ENCODE results near the gene LUC7L3. TPM values are rescaled to one million over a fixed set of nuclear protein-coding genes. Genes with fewer than 3 reads are reported as not detected.

LUC7L3 gene
- polyA plus RNA-seq, 3 donors: 14.6 to 49.8 (median 17.1) TPM

DNA sequence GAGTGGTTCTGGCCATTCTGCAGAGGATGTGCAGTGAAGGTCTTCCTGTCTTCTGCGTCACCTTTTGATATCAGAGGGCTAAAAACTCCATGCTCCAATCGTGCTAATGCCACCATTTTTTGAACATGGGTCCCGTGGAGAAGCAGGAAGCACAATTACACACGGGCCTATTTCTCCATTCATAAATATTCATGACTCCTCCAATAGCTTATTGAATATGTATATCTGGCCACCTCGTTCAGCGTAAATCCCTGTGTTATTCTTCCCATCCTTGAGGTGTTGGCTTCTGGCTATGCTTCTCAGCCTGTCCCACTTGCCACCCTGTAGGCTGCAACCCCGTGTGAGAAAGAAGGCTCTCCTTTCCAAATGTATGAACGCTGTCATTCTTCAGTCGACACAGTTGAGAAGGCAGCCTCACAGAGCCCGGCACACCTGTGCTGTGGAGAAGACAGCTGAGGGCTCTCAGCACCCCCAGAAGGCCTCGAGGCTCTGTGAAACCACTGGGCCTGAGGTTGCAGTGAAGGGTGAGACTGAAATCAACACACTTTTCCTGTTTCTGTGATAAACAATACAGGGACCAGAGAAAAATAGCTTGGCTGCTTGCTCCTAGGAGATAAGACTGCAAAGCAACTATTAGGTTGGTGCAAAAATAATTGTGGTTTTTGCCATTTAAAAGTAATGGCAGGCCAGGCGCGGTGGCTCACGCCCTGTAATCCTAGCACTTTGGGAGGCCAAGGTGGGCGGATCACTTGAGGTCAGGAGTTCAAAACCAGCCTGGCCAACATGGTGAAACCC lies 52.8 kb downstream of the LUC7L3 start:
- no peak overlapping the region for H3K4me2 ChIP-seq (replicated peaks; ENCODE audit: extremely low read depth, low read length, poor library complexity, severe bottlenecking)
- H3K27me3 Mint-ChIP-seq (ENCODE audit: low read depth in 3 of 3): peaks cover 0 to 5% (median 2%) of the 10 kb centered on the region in 3 donors
- TF ChIP-seq, protein P1, sequence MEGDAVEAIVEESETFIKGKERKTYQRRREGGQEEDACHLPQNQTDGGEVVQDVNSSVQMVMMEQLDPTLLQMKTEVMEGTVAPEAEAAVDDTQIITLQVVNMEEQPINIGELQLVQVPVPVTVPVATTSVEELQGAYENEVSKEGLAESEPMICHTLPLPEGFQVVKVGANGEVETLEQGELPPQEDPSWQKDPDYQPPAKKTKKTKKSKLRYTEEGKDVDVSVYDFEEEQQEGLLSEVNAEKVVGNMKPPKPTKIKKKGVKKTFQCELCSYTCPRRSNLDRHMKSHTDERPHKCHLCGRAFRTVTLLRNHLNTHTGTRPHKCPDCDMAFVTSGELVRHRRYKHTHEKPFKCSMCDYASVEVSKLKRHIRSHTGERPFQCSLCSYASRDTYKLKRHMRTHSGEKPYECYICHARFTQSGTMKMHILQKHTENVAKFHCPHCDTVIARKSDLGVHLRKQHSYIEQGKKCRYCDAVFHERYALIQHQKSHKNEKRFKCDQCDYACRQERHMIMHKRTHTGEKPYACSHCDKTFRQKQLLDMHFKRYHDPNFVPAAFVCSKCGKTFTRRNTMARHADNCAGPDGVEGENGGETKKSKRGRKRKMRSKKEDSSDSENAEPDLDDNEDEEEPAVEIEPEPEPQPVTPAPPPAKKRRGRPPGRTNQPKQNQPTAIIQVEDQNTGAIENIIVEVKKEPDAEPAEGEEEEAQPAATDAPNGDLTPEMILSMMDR (IDR thresholded peaks at IDR 0.05): no peak

DNA sequence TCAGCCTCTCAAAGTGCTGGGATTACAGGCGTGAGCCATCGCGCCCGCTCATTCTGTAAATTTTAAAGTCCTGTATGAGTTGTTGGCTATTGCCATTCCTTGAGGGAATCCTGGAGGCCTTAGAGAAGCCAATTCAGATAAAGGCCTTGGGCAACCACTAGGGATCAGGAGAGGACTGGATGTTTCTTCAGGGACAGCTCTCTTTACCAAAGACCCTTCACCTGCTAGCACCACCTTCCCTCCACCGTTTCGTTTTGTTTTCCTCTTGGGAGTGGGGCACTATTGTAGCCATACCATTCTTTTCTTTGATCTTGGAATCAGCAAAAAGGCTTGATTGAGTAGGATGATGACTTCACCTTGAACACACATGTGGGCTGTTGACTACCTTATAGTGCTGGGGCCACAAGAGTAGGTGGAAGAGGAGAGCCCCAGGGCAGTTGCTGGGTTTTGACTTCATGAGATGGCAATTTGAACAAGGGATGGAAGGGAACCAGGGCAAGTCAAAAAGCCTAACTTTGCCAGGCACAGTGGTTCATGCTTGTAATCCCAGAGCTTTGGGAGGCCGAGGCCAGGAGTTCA lies 54.9 kb downstream of the LUC7L3 start:
- WGBS (ENCODE audit: insufficient coverage): 89% methylated on average over 1 of the region's 7 CpGs
- Mint-ChIP-seq H3K4me1 (no peaks in the 10 kb centered on the region), H3K36me3 (no peaks in the 10 kb centered on the region), H3K27me3 (ENCODE audit: low read depth in 3 of 3) (peaks cover 0 to 2% (median 2%) of the 10 kb centered on the region in 3 donors), H3K4me3 (no peak overlapping the region), H3K27ac (peak overlapping the region in 1 of 7 donors; percentile 21), H3K9me3 (no peaks in the 10 kb centered on the region)
- TF ChIP-seq, protein P1 (IDR thresholded peaks at IDR 0.05): no peak
- Histone ChIP-seq H3K27me3 (ENCODE audit: control insufficient read depth in 2 of 2, insufficient read depth in 2 of 2, low read length in 2 of 2) (no peaks in the 10 kb centered on the region), H3K27ac (ENCODE audit: low read depth in 1 of 2, low read length in 2 of 2) (no peak overlapping the region), H3K79me2 (ENCODE audit: insufficient read depth, low read length) (no peaks in the 10 kb centered on the region), H2AFZ (ENCODE audit: insufficient read depth, low read depth, low read length, poor library complexity, severe bottlenecking) (no peak overlapping the region), H3K4me2 (replicated peaks; ENCODE audit: extremely low read depth, low read length, poor library complexity, severe bottlenecking) (no peak overlapping the region), H3K4me3 (replicated peaks in 1 of 3; ENCODE audit: low read depth in 2 of 3, low read length in 3 of 3) (no peak overlapping the region), H3K9me3 (replicated peaks in 1 of 2; ENCODE audit: control insufficient read depth in 1 of 2, insufficient read depth in 1 of 2, low read length in 2 of 2) (no peaks in the 10 kb centered on the region), H3K36me3 (replicated peaks in 1 of 2; ENCODE audit: control insufficient read depth in 1 of 2, insufficient read depth in 2 of 2, low read length in 2 of 2) (no peaks in the 10 kb centered on the region), H3K4me1 (ENCODE audit: control insufficient read depth in 1 of 2, insufficient read depth in 2 of 2, low read length in 2 of 2) (no peaks in the 10 kb centered on the region), H4K20me1 (ENCODE audit: insufficient read depth, low read length) (no peaks in the 10 kb centered on the region), H3K9ac (ENCODE audit: insufficient read depth, low read length, poor library complexity, severe bottlenecking) (no peak overlapping the region)
- no peak for DNase-seq
- intact Hi-C loops (cut with micrococcal nuclease): no loop called here

More for the DNA sequence above, 52.8 kb downstream of the LUC7L3 start:
- no peaks in the 10 kb centered on the region for H4K20me1 ChIP-seq (ENCODE audit: insufficient read depth, low read length)
- H3K79me2 ChIP-seq (ENCODE audit: insufficient read depth, low read length): no peaks in the 10 kb centered on the region
- H2AFZ ChIP-seq (ENCODE audit: insufficient read depth, low read depth, low read length, poor library complexity, severe bottlenecking): no peak overlapping the region
- no peaks in the 10 kb centered on the region for H3K4me1 Mint-ChIP-seq
- DNase-seq: no peak
- H3K36me3 Mint-ChIP-seq: no peaks in the 10 kb centered on the region
- no peaks in the 10 kb centered on the region for H3K9me3 Mint-ChIP-seq
- H3K4me3 ChIP-seq (replicated peaks in 1 of 3; ENCODE audit: low read depth in 2 of 3, low read length in 3 of 3): no peak overlapping the region
- H3K9me3 ChIP-seq (replicated peaks in 1 of 2; ENCODE audit: control insufficient read depth in 1 of 2, insufficient read depth in 1 of 2, low read length in 2 of 2): no peaks in the 10 kb centered on the region
- no peak overlapping the region for H3K27ac ChIP-seq (ENCODE audit: low read depth in 1 of 2, low read length in 2 of 2)
- intact Hi-C loops (cut with micrococcal nuclease): no loop called here
- no peaks in the 10 kb centered on the region for H3K4me1 ChIP-seq (ENCODE audit: control insufficient read depth in 1 of 2, insufficient read depth in 2 of 2, low read length in 2 of 2)
- H3K9ac ChIP-seq (ENCODE audit: insufficient read depth, low read length, poor library complexity, severe bottlenecking): no peak overlapping the region
- 90% methylated on average over 7 of the region's 15 CpGs for WGBS (ENCODE audit: insufficient coverage)
- H3K27me3 ChIP-seq (ENCODE audit: control insufficient read depth in 2 of 2, insufficient read depth in 2 of 2, low read length in 2 of 2): no peaks in the 10 kb centered on the region
- no peak overlapping the region for H3K27ac Mint-ChIP-seq
- no peak overlapping the region for H3K4me3 Mint-ChIP-seq
- no peaks in the 10 kb centered on the region for H3K36me3 ChIP-seq (replicated peaks in 1 of 2; ENCODE audit: control insufficient read depth in 1 of 2, insufficient read depth in 2 of 2, low read length in 2 of 2)

Measured in CD14-positive monocyte (primary cell).